HG02885 (cell line): ENCODE results near the gene TEN1.
"Not testable (repeated sequence)": the region's sequence is repeated elsewhere in the genome, so short reads cannot be mapped to it uniquely, and the experiment has no call there.

Experiments used
- ATAC-seq: cut with Tn5 transposase; IDR thresholded peaks from one replicate; pipeline ENCODE4 v1.9.1; 2021; ENCODE audit warnings: mild to moderate bottlenecking; ENCODE audit not compliant: unreplicated experiment, poor library complexity

The TEN1 gene, protein sequence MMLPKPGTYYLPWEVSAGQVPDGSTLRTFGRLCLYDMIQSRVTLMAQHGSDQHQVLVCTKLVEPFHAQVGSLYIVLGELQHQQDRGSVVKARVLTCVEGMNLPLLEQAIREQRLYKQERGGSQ

DNA sequence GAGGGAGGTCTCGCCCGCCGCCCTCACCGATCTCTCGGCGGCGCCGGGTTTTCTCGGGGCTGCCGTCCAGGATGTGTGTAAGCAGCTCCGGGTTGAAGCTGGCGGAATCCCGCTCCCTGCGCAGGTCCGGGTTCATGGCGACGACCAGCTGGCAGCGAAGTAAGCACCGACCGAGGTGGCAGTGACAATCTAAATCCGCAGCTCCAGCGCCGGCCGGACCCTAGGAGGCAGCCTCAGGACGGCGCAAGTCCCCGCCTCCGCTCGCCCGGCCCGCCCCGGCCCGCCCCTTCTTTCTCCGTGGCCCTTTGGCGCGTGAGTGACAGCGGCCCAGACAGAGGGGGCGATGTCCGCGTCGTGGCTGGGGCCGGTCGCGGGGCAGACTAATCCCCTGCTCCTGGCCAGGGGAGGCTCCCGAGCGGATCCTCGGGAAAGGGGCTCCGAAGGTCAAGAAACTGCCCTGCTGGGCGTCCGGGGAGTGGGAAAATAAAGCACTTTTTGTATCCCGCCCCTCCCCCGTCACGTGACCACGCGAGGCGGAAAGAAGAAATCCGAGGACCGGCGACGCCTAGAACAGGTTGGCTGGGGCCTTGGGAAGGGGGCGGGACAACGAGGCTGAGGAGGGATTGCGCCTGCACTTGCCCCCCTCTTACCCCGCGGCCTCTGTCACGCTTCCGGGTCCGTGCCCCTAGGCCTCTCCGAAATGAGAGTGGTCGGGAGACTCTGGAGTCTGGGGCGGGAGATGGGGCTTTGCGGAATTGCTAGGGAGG lies at the start of gene TEN1, which contains the start of gene ACOX1:
TEN1 (plus strand) TSS at position 303 of the 767 bp plus-strand sequence. CDS start 6,953 bp downstream, outside the sequence.
ACOX1 (minus strand) TSS at position 229 of the 767 bp plus-strand sequence; CDS start at position 136, 93 bp downstream.
- peak; percentile 90 for ATAC-seq

DNA sequence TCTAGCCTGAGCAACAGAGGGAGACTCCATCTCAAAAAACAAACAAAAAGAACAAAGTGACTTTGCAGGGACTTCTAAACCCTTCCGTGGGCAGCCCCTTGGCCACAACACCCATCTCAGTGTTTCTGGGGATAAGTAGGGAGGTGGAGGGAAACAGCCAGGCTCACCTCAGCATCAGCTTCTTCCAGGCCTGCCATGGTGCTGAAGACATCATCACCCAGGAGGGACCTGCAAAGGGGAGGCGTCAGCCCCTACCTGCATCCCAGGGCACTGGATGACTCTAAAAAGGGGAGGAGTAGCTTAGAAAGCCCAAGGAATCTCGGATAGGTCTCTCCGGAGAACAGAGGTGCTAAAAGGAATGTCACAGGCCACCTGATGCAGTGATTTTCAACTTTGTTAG lies 48.0 kb upstream of the TEN1 start:
- no peak for ATAC-seq

DNA sequence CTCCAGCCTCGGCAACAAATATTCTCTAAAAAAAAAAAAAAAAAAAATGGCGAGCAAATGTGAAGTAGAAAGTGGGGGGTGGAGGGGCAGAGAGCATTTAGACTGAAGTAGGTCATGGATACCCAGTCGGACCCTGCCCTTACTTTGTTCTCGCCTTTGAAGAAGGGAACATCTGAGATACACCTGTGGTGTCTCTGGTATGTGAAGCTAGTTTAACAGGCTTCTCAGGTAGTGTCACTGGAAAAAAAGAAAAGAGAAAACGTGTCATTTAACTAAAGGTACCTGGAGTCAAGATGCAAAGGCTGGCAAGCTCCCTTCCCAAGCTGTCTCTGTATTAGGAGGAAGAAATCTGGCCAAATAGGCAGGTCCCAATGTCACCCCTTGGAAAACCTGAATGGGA lies 46.2 kb upstream of the TEN1 start:
- no peak for ATAC-seq

DNA sequence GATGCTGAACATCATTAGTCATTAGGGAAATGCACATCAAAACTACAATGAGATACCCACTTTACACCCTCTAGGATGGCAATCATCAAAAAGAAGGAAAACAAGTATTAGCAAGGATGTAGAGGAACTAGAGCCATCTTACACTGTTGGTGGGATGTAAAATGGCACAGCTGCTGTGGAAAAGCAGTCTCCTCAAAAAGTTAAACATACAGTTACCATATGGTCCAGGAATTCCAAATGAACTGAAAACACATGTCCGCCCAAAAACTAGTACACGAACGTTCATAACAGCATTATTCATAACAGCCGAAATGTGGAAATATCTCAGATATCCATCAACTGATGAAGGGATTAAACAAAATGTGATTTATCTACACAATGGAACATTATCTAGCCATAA lies 45.2 kb upstream of the TEN1 start:
- no peak for ATAC-seq

DNA sequence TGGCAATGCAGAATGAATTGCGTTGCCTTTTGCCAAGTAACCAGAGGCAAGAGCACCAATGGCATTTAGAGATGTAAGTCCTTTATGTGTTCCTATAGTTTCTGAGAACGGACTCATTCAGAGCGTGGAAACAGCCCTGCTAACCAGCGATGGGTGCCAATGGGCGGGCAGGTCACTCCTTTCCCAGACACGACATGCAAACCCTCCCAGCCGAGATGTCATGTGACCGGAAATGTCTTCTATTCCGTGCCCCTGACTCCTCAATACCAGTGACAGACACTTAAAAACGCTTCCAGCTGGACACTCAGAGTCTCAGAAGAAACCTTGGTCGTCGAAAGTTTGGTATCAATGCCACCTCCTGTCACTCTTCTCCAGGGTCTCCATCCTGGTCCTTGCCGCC lies 41.4 kb upstream of the TEN1 start:
- ATAC-seq = no peak

DNA sequence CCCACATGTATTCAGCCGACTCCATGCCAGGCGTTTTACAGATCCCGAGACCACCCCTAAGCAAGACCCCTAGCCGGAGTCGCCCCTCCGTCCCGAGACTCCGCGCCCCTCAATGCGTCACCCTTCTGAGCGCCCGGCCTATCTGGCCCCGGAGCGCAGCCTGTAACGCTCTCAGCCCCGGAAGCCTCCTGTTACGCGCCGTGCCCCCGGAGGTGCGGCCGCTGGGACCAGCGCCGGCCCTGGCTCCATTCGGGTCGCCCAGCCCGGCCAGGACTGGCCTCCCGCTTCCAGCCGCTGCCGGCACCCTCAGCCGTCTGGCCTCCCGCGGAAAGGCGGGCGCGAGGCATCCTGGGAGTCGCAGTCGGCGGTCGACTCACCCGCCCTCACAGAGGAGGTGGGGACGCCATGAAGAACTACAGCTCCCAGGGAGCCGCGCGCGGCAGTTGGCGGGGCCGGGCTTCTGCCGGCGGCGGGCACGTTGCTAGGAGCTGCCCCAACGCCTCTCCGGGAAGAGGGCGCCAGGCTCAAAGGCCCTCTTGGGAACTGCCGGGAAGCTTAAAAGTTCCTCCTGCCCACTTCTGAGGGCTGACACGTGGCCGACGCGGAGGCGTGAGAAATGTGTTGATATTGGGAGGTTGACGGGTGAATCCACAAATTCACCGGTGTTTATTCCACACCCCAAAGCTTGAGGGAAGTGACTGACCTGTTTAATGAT lies 38.2 kb upstream of the TEN1 start, which contains the start of gene FBF1:
FBF1 (minus strand) TSS at position 316 of the 715 bp plus-strand sequence. CDS start 2,893 bp downstream, outside the sequence.
- ATAC-seq = peak; percentile 94

DNA sequence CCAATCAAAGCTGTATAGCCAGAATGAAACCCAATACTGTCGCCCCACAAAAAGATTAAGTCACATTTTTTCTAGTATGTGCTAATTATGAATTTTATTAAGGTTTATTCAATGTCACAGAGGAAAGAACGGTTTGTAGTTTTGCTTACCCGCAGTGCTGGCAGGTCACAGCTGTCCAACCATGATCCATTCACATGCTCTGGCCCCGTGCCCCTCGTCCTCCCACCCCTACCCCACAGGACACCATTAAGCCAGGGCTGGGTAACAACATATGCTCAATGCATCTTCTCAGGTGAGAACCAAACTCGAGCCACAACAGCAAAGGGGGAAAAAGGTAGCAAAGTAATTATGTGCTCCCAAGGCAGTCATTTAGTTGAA lies 37.6 kb upstream of the TEN1 start:
- ATAC-seq = no peak

DNA sequence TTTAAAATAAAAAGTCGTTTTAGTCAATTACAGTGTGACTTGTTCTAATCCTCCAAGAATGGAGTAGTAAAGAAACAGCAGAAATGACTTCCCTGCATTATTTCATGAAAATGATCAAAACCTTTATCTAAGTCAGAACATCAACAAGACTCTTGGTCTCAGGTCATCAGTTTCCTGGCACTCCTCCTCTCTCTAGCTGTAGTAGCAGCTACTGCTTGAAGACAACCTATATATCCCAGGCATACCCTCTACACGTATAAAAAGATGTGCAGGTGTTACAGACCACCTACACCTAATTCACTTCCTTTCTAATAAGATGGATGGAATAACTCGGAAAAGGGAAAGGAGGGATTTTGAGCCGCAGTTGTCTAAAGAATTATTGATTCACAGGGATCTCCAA lies 36.6 kb upstream of the TEN1 start:
- ATAC-seq = no peak

DNA sequence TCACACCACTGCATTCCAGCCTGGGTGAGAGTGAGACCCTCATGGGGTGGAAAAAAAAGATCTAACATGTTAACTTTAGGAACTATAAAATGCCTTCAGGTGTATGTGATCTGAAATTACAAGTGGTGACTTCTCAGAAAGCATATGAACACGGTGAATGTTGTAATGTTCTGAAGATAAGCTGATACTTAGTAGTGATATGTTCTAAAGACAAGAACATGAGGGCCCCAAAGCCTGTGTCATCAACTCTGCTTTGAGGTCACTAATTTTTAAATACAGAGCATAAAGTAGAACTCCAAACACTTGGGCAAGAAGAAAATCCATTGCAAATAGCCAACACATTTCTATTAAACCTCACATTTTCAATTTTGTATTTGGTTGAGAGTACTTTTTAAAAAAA lies 35.5 kb upstream of the TEN1 start:
- ATAC-seq = no peak

DNA sequence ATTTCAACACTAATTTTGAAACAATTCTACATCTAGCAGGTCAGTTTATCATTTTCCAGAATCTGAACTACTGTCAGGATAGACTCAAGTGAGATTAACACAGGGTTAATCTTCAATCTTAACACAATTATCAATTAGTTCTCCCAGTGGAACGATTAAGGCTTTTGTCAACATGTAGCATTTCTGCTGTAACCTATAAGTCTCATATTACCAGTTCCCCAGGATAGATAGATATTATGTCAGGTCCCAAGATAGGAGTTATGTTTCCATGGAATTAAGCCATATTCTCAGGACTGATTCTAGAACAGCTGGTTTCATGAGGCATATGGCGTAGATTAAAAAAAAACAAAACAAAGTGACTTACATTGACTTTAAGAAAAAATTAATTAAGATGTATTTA lies 33.8 kb upstream of the TEN1 start:
- ATAC-seq = no peak

DNA sequence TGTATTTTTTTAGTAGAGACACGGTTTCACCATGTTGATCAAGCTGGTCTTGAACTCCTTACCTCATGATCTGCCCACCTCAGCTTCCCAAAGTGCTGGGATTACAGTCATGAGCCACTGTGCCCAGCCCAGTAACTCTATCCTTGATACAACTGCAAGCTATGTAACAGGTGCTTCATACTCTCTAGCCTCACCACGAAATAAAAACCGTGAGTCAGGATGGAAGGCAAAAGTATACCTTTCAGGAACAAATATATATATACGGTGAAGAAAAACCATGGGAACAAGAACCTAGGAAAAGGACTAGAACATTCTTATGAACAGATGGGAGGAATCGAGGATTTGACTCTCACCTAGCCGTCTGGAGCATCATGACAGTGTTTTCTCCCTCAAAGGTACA lies 28.6 kb upstream of the TEN1 start:
- ATAC-seq = no peak

DNA sequence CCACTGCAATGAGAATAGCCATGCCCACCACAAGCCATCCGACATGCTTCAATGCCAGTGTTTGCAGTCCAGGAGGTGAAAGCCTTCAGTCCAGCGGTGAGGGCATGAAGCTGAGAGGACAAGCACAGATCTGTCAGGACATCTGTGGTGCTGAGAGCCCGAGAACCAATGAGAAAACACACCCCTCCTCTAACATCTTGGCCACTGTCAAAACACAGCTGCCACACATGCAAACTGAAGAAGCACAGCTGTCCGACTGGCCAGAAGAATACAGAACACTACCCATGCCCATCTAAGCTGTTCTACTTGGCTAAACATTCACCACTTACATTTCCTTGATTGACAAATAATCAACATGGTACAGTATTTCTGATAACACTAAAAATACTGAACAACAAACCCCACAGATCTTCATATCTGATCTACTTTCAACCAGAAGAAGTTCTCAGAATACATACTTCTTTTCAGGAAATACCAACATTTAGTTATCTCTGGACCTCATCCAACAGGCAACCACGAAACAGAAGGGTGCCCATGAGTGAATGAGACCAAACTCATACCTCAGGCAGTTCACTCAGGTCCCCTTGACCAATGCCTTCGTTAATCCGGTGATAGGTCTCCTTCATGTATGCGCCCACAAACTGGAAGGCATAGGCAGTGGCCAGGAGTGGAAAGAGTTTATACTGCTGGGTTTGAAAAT lies 28.0 kb upstream of the TEN1 start:
- no peak for ATAC-seq

DNA sequence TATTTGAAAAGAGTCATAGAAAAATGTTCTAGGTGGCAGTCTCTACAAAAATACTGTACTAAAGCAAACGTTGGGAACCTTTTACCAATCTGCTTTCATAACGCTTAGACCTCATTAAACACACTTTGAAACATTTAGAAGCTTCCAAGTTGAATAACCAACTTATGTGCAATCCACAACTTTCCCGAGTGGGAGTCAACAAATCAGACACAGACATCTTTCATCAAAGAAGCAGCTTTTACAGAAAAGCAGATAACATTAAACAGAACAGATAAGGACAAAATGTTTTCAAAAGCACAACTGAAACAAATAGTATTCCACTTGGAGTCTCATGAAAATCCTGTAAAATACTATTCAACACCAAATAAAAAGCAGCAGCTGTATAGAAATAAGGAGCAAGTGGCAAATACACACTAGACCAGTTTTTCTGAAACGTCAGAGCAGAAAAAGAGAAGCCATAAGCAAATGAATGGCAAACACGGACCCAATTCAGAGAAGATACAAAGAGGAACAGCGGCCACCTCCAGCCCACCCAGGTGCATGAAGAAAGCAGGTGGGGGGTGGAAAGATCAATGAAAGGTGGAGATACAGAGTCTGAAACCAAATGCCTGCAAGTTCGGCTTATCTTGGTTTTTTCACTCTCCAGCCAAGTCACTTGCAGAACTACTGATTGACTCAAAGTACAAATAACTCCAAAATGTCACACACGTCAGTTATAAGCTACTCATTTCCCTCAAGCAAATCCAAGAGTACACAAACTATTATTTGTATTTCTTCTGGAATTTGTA lies 19.8 kb upstream of the TEN1 start:
- ATAC-seq = no peak

DNA sequence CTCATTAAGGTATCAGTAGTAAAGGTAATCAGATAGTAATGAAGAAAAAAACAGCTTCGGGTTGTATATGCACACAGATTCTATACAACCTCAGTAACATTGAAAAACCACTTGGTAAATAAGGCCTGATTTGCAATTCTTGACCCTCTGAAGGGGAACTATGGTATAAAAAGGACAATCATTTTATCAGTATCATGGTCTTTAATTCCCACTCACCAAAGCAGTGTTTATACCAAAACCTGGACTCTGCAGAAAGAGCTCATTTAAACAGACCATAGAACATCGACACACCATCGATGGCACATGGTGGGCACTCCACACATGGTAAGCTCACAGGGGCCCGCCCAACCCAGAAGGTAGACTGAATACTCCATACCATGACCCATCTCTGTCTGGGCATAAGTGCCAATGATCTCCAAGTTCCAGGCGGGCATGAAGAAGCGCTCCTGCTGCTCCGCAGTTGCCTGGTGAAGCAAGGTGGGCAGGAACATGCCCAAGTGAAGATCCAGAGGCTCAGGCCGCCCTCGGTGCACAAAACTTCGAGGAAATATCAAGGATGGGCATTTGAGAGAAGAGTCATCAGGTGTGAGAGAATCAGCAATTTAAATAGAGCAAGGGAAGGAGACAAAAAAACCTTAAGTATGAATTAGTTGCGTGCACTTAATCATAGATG lies 19.1 kb upstream of the TEN1 start:
- ATAC-seq = no peak

DNA sequence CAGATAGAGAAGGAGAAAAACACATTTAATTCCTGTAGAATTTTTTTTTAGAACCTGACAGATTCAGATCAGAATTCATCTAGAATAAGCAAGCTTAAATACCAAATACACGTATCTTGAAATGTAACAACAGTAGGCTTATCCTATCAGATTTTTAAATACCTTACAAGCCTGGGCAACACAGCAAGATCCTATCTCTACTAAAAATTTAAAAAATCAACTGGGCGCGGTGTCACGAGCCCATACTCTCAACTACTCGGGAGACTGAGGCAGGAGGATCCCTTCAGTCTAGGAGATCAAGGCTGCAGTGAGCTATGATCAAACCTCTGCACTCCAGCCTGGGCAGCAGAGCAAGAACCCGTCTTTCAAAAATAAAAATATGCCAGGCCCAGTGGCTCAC lies 13.6 kb upstream of the TEN1 start:
- no peak for ATAC-seq

DNA sequence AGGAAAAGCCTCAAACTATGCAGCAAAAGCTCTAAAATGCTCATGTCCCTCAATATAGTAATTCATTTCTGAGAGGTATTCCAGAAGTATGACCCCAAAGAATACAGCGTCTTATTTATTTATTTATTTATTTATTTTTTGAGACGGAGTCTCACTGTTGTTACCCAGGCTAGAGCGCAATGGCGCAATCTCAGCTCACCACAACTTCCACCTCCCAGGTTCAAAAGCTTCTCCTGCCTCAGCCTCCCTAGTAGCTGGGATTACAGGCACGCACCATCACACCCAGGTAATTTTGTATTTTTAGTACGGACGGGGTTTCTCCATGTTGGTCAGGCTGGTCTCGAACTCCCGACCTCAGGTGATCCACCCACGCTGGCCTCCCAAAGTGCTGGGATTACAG lies 10.0 kb upstream of the TEN1 start:
- ATAC-seq = not testable (repeated sequence)

DNA sequence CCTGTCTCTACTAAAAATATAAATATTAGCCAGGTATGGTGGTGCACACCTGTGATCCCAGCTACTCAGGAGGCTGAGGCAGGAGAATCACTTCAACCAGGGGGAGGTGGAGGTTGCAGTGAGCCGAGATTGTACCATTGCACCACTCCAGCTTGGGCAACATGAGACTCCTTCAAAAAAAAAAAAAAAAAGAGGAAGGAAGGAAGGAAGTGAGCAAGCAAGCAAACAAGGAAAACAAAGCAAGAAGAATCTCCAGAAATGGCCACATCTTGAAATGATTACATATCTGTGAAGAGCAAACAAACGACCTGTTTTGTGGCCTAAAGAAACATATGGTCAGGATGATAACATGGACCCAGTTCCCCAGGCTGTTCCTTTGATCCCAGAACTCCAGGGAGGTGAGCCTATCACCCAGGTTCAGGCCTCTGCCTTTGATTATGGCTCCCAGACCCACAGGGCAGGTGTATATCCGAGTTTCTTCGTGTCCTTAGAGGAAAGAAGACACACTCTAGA lies 9.0 kb upstream of the TEN1 start:
- no peak for ATAC-seq

DNA sequence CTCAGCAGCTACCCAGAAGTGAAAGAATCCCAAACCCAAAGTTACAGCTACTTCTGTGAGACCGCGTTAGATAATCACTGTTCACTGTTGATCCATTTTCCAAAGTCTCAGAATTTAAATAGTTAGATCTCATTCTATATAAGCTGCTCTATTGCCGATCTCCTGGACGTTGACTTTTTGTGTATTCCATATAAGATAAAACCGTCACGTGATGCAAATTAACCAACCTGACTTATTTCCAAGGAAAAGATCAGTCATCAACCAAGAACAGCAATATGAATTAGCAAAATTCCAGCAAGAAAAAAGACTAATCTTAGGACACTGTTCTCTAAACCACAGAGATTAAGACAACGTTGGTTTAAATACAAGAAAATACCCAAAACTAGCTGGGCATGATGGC lies 8.4 kb upstream of the TEN1 start:
- no peak for ATAC-seq

DNA sequence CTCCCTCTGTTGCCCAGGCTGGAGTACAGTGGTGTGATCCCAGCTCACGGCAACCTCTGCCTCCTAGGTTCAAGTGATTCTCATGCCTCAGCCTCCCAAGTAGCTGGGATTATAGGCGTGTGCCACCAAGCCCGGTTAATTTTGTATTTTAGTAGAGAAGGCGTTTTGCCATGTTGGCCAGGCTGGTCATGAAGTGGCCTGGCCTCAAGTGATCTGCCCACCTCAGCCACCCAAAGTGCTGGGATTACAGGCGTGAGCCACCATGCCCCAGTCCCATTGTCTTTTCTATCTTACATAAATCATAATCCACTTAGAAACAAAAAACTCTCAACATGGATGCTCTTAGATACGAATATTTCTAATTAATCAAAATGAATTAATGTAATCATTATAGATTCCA lies 3.9 kb upstream of the TEN1 start:
- not testable (repeated sequence) for ATAC-seq
